Tibial nerve (tissue), 4 donors: ENCODE results near the gene FER. TPM values are rescaled to one million over a fixed set of nuclear protein-coding genes. Genes with fewer than 3 reads are reported as not detected.

Experiments
- DNase-seq, 2 donors: peaks; one replicate each; pipeline ENCODE4 v3.0.0-alpha.2; 2019; ENCODE audit warnings: low spot score in 2 of 2
- H3K27ac ChIP-seq, 4 donors: fragments of 200-600 bp; sonication (generic) in 3 of 4; one replicate each; pipeline ENCODE4 v1.5.1; 2017 to 2019; ENCODE audit warnings: mild to moderate bottlenecking in 1 of 4
- H3K27me3 ChIP-seq, 2 donors: fragments of 200-600 bp; sonication (generic) in 1 of 2; one replicate each; pipeline versions ENCODE4 v1.5.1 to v1.6.0; 2017 to 2019
- H3K36me3 ChIP-seq, 3 donors: fragments of 200-600 bp; sonication (generic); one replicate each; pipeline ENCODE4 v1.5.1; 2018 to 2019
- H3K4me1 ChIP-seq, 4 donors: fragments of 200-600 bp; sonication (generic) in 3 of 4; one replicate each; pipeline ENCODE4 v1.5.1; 2017 to 2019
- H3K4me3 ChIP-seq, 4 donors: fragments of 200-600 bp; sonication (generic) in 3 of 4; one replicate each; pipeline ENCODE4 v1.5.1; 2017 to 2019; ENCODE audit warnings: mild to moderate bottlenecking in 1 of 4, moderate library complexity in 1 of 4
- H3K9me3 ChIP-seq, 4 donors: fragments of 200-600 bp; sonication (generic) in 3 of 4; one replicate each; pipeline ENCODE4 v1.5.1; 2017 to 2019
- CTCF ChIP-seq, 5 experiments: fragments of 200-600 bp in 3 of 5; fragments of 450-650 bp in 2 of 5; sonication (generic) in 3 of 5; IDR thresholded peaks; one replicate each; pipeline ENCODE4 v1.5.1; 2016 to 2019; ENCODE audit warnings: antibody characterized with exemption in 5 of 5, mild to moderate bottlenecking in 3 of 5, moderate library complexity in 2 of 5
- EP300 ChIP-seq, 2 donors: sonication (generic); formaldehyde crosslinking; IDR thresholded peaks; one replicate each; pipeline ENCODE4 v1.6.1; 2017; ENCODE audit warnings: antibody characterized with exemption in 2 of 2, mild to moderate bottlenecking in 1 of 2
- POLR2A ChIP-seq, 2 donors: fragments of 450-650 bp; IDR thresholded peaks; one replicate each; pipeline ENCODE4 v1.6.1; 2017; ENCODE audit warnings: antibody characterized with exemption in 2 of 2, mild to moderate bottlenecking in 2 of 2, moderate library complexity in 2 of 2
- WGBS, 2 donors: methylation state at CpG; one replicate each; pipeline ENCODE4 v1.1.5; 2018; 5-methylcytosine and 5-hydroxymethylcytosine counted together
- total RNA-seq, 4 donors: library from RNA; depleted of rRNA; stranded (reverse); fragments of >200 nt; gene quantifications; one replicate each; pipeline ENCODE4 v1.1.0, GENCODE V29; 2016

The FER gene
- total RNA-seq, 4 donors from 2014 or later: 28.5 to 50.9 (median 39.6) TPM

- 88 to 92% methylated on average over 4 of the region's 4 CpGs for WGBS, 2 donors
- Histone ChIP-seq H3K4me1 (no peaks in the 10 kb centered on the region), H3K27me3 (no peaks in the 10 kb centered on the region), H3K27ac (no peak overlapping the region), H3K9me3 (peaks cover 0 to 4% (median 0%) of the 10 kb centered on the region in 4 donors), H3K36me3 (peaks cover 0 to 50% (median 0%) of the 10 kb centered on the region in 3 donors), H3K4me3 (no peak overlapping the region)
- TF ChIP-seq EP300 (IDR thresholded peaks at IDR 0.05): no peak
- DNase-seq: no peak
These were observed 120.0 kb downstream of the FER start for GRCh38 chr5:108867656-108868055.

GRCh38 chr5:108869066-108869465 is 121.4 kb downstream of the FER start:
- whole genome bisulfite sequencing, 2 donors: 89 to 92% methylated on average over 1 of the region's 1 CpG
- H3K9me3 ChIP-seq: peaks cover 0 to 4% (median 0%) of the 10 kb centered on the region in 4 donors
- no peaks in the 10 kb centered on the region for H3K4me1 ChIP-seq
- no peak for DNase-seq
- no peaks in the 10 kb centered on the region for H3K27me3 ChIP-seq
- no peak overlapping the region for H3K4me3 ChIP-seq
- H3K27ac ChIP-seq: no peak overlapping the region
- peaks cover 0 to 49% (median 0%) of the 10 kb centered on the region in 3 donors for H3K36me3 ChIP-seq
- no peak for TF ChIP-seq CTCF (IDR thresholded peaks at IDR 0.05)
- no peak for TF ChIP-seq EP300 (IDR thresholded peaks at IDR 0.05)
- TF ChIP-seq POLR2A (IDR thresholded peaks at IDR 0.05): no peak

- no peak for TF ChIP-seq POLR2A (IDR thresholded peaks at IDR 0.05)
- TF ChIP-seq EP300 (IDR thresholded peaks at IDR 0.05): no peak
- no peak for TF ChIP-seq CTCF (IDR thresholded peaks at IDR 0.05)
- DNase-seq: no peak
- Histone ChIP-seq H3K36me3 (peaks cover 0 to 17% (median 0%) of the 10 kb centered on the region in 3 donors), H3K4me1 (no peaks in the 10 kb centered on the region), H3K27ac (no peak overlapping the region), H3K27me3 (no peaks in the 10 kb centered on the region), H3K9me3 (no peaks in the 10 kb centered on the region), H3K4me3 (no peak overlapping the region)
These were observed 128.8 kb downstream of the FER start for GRCh38 chr5:108876451-108876850.

GRCh38 chr5:108878756-108879155 is 131.1 kb downstream of the FER start:
- Histone ChIP-seq H3K36me3 (peaks cover 0 to 10% (median 0%) of the 10 kb centered on the region in 3 donors), H3K27ac (no peak overlapping the region), H3K27me3 (no peaks in the 10 kb centered on the region), H3K4me1 (peaks cover 0 to under 1% (median 0%) of the 10 kb centered on the region in 4 donors), H3K4me3 (no peak overlapping the region), H3K9me3 (no peaks in the 10 kb centered on the region)
- TF ChIP-seq EP300 (IDR thresholded peaks at IDR 0.05) (no peak), CTCF (IDR thresholded peaks at IDR 0.05) (no peak), POLR2A (IDR thresholded peaks at IDR 0.05) (no peak)
- WGBS, 2 donors: 97 to 100% methylated on average over 2 of the region's 2 CpGs
- DNase-seq: no peak

- TF ChIP-seq CTCF (IDR thresholded peaks at IDR 0.05) (no peak), POLR2A (IDR thresholded peaks at IDR 0.05) (no peak), EP300 (IDR thresholded peaks at IDR 0.05) (no peak)
- no peaks in the 10 kb centered on the region for H3K9me3 ChIP-seq
- DNase-seq: no peak
- peaks cover 0 to 10% (median 0%) of the 10 kb centered on the region in 3 donors for H3K36me3 ChIP-seq
- no peaks in the 10 kb centered on the region for H3K27me3 ChIP-seq
- WGBS, 2 donors: 95 to 96% methylated on average over 6 of the region's 6 CpGs
- no peak overlapping the region for H3K27ac ChIP-seq
- H3K4me3 ChIP-seq: no peak overlapping the region
- H3K4me1 ChIP-seq: peaks cover 0 to 10% (median 3%) of the 10 kb centered on the region in 4 donors
These were observed 133.4 kb downstream of the FER start for GRCh38 chr5:108881133-108881532.

- no peak for DNase-seq
- peaks cover 0 to 10% (median 3%) of the 10 kb centered on the region in 4 donors for H3K4me1 ChIP-seq
- no peaks in the 10 kb centered on the region for H3K9me3 ChIP-seq
- peaks cover 0 to 11% (median 0%) of the 10 kb centered on the region in 3 donors for H3K36me3 ChIP-seq
- H3K27ac ChIP-seq: peak overlapping the region in 2 of 4 donors; percentile 28 to 36
- WGBS, 2 donors: 30 to 55% methylated on average over 3 to 4 of the region's 4 CpGs
- H3K27me3 ChIP-seq: no peaks in the 10 kb centered on the region
- no peak for TF ChIP-seq POLR2A (IDR thresholded peaks at IDR 0.05)
- no peak for TF ChIP-seq EP300 (IDR thresholded peaks at IDR 0.05)
- TF ChIP-seq CTCF (IDR thresholded peaks at IDR 0.05): no peak
- H3K4me3 ChIP-seq: no peak overlapping the region
These were observed 137.0 kb downstream of the FER start for GRCh38 chr5:108884736-108885135.
